ENCODE measurements around the gene BLVRA.
"Not testable (repeated sequence)": the region's sequence is repeated elsewhere in the genome, so short reads cannot be mapped to it uniquely, and the experiment has no call there.

GRCh38 chr7:43773268-43773667 is 14.8 kb downstream of the BLVRA start:
- TF ChIP-seq, protein P1, sequence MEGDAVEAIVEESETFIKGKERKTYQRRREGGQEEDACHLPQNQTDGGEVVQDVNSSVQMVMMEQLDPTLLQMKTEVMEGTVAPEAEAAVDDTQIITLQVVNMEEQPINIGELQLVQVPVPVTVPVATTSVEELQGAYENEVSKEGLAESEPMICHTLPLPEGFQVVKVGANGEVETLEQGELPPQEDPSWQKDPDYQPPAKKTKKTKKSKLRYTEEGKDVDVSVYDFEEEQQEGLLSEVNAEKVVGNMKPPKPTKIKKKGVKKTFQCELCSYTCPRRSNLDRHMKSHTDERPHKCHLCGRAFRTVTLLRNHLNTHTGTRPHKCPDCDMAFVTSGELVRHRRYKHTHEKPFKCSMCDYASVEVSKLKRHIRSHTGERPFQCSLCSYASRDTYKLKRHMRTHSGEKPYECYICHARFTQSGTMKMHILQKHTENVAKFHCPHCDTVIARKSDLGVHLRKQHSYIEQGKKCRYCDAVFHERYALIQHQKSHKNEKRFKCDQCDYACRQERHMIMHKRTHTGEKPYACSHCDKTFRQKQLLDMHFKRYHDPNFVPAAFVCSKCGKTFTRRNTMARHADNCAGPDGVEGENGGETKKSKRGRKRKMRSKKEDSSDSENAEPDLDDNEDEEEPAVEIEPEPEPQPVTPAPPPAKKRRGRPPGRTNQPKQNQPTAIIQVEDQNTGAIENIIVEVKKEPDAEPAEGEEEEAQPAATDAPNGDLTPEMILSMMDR (IDR thresholded peaks at IDR 0.05), result not testable (repeated sequence)
- TF ChIP-seq POLR2A, POLR2AphosphoS5 (IDR thresholded peaks at IDR 0.05): not testable (repeated sequence)
